CD4-positive, alpha-beta memory T cell (primary cell): Measurements from ENCODE around the gene PON1. TPM values are rescaled to one million over a fixed set of nuclear protein-coding genes. Genes with fewer than 3 reads are reported as not detected.

Experiments
- CTCF ChIA-PET: fragments of 350-600 bp; sonication (Branson Sonifier 250); formaldehyde crosslinking; loops from one replicate; lab custom pipeline; 2021; ENCODE audit warnings: inconsistent platforms; ENCODE audit not compliant: partially characterized antibody; lab: Charles Lee
- POLR2A ChIA-PET: fragments of 350-600 bp; sonication (Branson Sonifier 250); formaldehyde crosslinking; loops from one replicate; lab custom pipeline; 2021; ENCODE audit not compliant: partially characterized antibody; lab: Charles Lee
- DNase-seq, 5 donors: peaks; one replicate each; pipeline versions ENCODE4 v3.0.0 to v3.0.0-alpha.2; 2020 to 2022; ENCODE audit warnings: mixed read lengths in 1 of 5
- H3K27ac ChIP-seq: one replicate; pipeline ENCODE4 v1.7.0; 2013; ENCODE audit warnings: low read depth, low read length
- H3K27me3 ChIP-seq: 2 replicates; pipeline ENCODE4 v1.7.0; 2013; ENCODE audit warnings: mild to moderate bottlenecking, low read length, moderate library complexity; ENCODE audit not compliant: insufficient read depth
- H3K36me3 ChIP-seq: 2 replicates; pipeline ENCODE4 v1.7.0; 2013; ENCODE audit warnings: mild to moderate bottlenecking, low read length, moderate library complexity; ENCODE audit not compliant: insufficient read depth
- H3K4me1 ChIP-seq: 2 replicates; pipeline ENCODE4 v1.7.0; 2013; ENCODE audit warnings: mild to moderate bottlenecking, low read length, moderate library complexity; ENCODE audit not compliant: insufficient read depth
- H3K4me3 ChIP-seq, 2 donors: one replicate each; pipeline ENCODE4 v1.7.0; 2013; ENCODE audit warnings: low read length in 2 of 2, mild to moderate bottlenecking in 1 of 2
- H3K9me3 ChIP-seq, 2 donors: one replicate each; pipeline ENCODE4 v1.7.0; 2013; ENCODE audit warnings: low read length in 2 of 2, control low read depth in 1 of 2; ENCODE audit not compliant: control insufficient read depth in 1 of 2
- H3K27ac Mint-ChIP-seq, 7 donors: one replicate each; pipeline ENCODE4 v1.8.0; 2020 to 2021; ENCODE audit warnings: mixed read lengths in 7 of 7, mild to moderate bottlenecking in 6 of 7, inconsistent platforms in 3 of 7, moderate library complexity in 3 of 7
- H3K27me3 Mint-ChIP-seq, 2 donors: one replicate each; pipeline ENCODE4 v1.8.0; 2020 to 2021; ENCODE audit warnings: mixed read lengths in 2 of 2
- H3K36me3 Mint-ChIP-seq, 2 donors: one replicate each; pipeline ENCODE4 v1.8.0; 2020 to 2021; ENCODE audit warnings: mixed read lengths in 2 of 2, inconsistent platforms in 1 of 2, mild to moderate bottlenecking in 1 of 2
- H3K4me1 Mint-ChIP-seq, 4 donors: one replicate each; pipeline ENCODE4 v1.8.0; 2020 to 2021; ENCODE audit warnings: mixed read lengths in 4 of 4, mild to moderate bottlenecking in 1 of 4
- H3K4me3 Mint-ChIP-seq, 8 donors: one replicate each; pipeline ENCODE4 v1.8.0; 2020 to 2021; ENCODE audit warnings: mixed read lengths in 8 of 8, mild to moderate bottlenecking in 7 of 8, moderate library complexity in 6 of 8, inconsistent platforms in 3 of 8
- H3K9me3 Mint-ChIP-seq, 8 donors: one replicate each; pipeline ENCODE4 v1.8.0; 2020 to 2021; ENCODE audit warnings: mixed read lengths in 8 of 8, mild to moderate bottlenecking in 5 of 8, inconsistent platforms in 3 of 8, moderate library complexity in 1 of 8
- intact Hi-C: fragments of 100-400 bp; cut with micrococcal nuclease; formaldehyde crosslinking; loops from one replicate; pipeline ENCODE4 v1.15.1; 2023
- polyA plus RNA-seq, 2 donors: library from polyadenylated mRNA; unstranded; fragments of 300-500 nt; fragmentation: Illumina TruSeq; gene quantifications; one replicate each; pipeline ENCODE4 v1.2.3, GENCODE V29; 2021
- total RNA-seq, 2 experiments: library from RNA; stranded (reverse); gene quantifications; one replicate each; pipeline ENCODE4 v1.2.3, GENCODE V29; 2021

Gene PON1
- total and polyA plus RNA-seq, 4 experiments from 2014 or later = not detected

- H3K27ac Mint-ChIP-seq = no peak overlapping the region
- CTCF ChIA-PET = no interaction called here
Observed at GRCh38 chr7:95342029-95342428, 17.7 kb upstream of the PON1 start.

GRCh38 chr7:95340491-95340890, 16.2 kb upstream of the PON1 start:
- Histone ChIP-seq H3K4me3 (no peak overlapping the region), H3K27ac (no peak overlapping the region), H3K4me1 (no peaks in the 10 kb centered on the region), H3K9me3 (no peaks in the 10 kb centered on the region), H3K36me3 (no peaks in the 10 kb centered on the region), H3K27me3 (no peaks in the 10 kb centered on the region)
- CTCF ChIA-PET = no interaction called here
- POLR2A ChIA-PET = interaction anchor here (1.1 kb wide), 1 partner anchor 10 kb away, joined by 3 read pairs; no protein-coding TSS in a partner anchor
- intact Hi-C loops = no loop called here
- Mint-ChIP-seq H3K4me1 (no peaks in the 10 kb centered on the region), H3K27ac (no peak overlapping the region), H3K36me3 (no peaks in the 10 kb centered on the region), H3K4me3 (no peak overlapping the region), H3K27me3 (peaks cover 0 to 10% of the 10 kb centered on the region in 2 donors), H3K9me3 (peaks cover 0 to 2% (median 0%) of the 10 kb centered on the region in 8 donors)
- no peak for DNase-seq

More at GRCh38 chr7:95342029-95342428, 17.7 kb upstream of the PON1 start:
- no peak for DNase-seq
- H3K4me1 Mint-ChIP-seq = no peaks in the 10 kb centered on the region
- peaks cover 0 to 12% of the 10 kb centered on the region in 2 donors for H3K27me3 Mint-ChIP-seq
- no peak overlapping the region for H3K4me3 Mint-ChIP-seq
- H3K27ac ChIP-seq = no peak overlapping the region
- no peaks in the 10 kb centered on the region for H3K4me1 ChIP-seq
- no peak overlapping the region for H3K4me3 ChIP-seq
- H3K36me3 ChIP-seq = no peaks in the 10 kb centered on the region
- no peaks in the 10 kb centered on the region for H3K36me3 Mint-ChIP-seq
- no peaks in the 10 kb centered on the region for H3K9me3 ChIP-seq
- H3K9me3 Mint-ChIP-seq = peaks cover 0 to 2% (median 0%) of the 10 kb centered on the region in 8 donors
- no peaks in the 10 kb centered on the region for H3K27me3 ChIP-seq
- intact Hi-C loops = no loop called here
- POLR2A ChIA-PET = no interaction called here

DNA sequence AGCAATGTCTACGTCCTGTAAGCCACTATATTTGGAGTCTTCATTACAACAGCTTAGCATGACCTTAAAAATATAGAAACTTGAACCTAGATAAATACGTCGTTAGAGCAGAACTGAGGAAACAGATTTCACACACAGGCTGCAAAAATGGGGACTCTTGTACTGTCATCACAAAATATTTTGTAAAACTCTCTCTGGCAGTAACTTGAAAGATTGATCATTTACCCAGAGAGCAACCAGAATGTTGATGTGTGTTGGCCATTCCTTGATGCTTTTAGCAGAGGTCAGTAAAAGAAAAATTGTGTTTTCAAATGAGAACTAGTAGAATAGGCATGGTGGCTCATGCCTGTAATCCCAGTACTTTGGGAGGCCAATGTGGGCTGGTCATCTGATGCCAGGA, 14.5 kb upstream of the PON1 start:
- no peak overlapping the region for H3K4me3 ChIP-seq
- ChIA-PET POLR2A (no interaction called here), CTCF (no interaction called here)
- no peak overlapping the region for H3K27ac ChIP-seq
- H3K36me3 Mint-ChIP-seq = no peaks in the 10 kb centered on the region
- no peaks in the 10 kb centered on the region for H3K36me3 ChIP-seq
- peaks cover 0 to 2% (median 0%) of the 10 kb centered on the region in 8 donors for H3K9me3 Mint-ChIP-seq
- intact Hi-C loops = no loop called here
- peaks cover 0 to 1% (median 0%) of the 10 kb centered on the region in 4 donors for H3K4me1 Mint-ChIP-seq
- H3K27ac Mint-ChIP-seq = no peak overlapping the region
- DNase-seq = no peak
- H3K4me1 ChIP-seq = no peaks in the 10 kb centered on the region
- no peaks in the 10 kb centered on the region for H3K9me3 ChIP-seq
- no peaks in the 10 kb centered on the region for H3K27me3 ChIP-seq
- peaks cover 0 to 9% of the 10 kb centered on the region in 2 donors for H3K27me3 Mint-ChIP-seq
- no peak overlapping the region for H3K4me3 Mint-ChIP-seq

DNA sequence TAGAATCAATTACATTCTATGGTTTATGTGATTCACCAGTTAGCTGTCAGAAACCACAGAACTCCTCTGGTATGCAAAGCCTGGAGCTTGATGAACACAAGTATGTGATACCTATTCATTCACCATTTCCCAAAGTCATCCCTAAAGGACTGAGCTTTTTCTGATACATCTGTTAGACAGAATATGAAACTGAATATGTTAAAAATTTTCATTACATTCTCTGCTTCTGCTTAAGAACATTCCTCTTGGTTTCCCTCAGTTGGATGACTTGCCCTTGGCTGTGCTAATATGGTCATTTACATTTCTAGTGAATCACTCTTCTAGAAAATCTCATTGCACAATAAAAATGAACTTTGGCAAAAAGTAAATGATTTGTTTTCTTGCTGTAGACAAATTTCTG, 10.8 kb upstream of the PON1 start:
- H3K36me3 ChIP-seq = no peaks in the 10 kb centered on the region
- CTCF ChIA-PET = no interaction called here
- peaks cover 0 to 3% of the 10 kb centered on the region in 2 donors for H3K27me3 Mint-ChIP-seq
- H3K9me3 ChIP-seq = no peaks in the 10 kb centered on the region
- DNase-seq = no peak
- H3K27ac ChIP-seq = no peak overlapping the region
- no peaks in the 10 kb centered on the region for H3K9me3 Mint-ChIP-seq
- intact Hi-C loops = no loop called here
- POLR2A ChIA-PET = no interaction called here
- H3K27me3 ChIP-seq = no peaks in the 10 kb centered on the region
- H3K4me1 Mint-ChIP-seq = peaks cover 8 to 11% (median 9%) of the 10 kb centered on the region in 4 donors
- peaks cover 3% of the 10 kb centered on the region for H3K4me1 ChIP-seq
- H3K4me3 Mint-ChIP-seq = no peak overlapping the region
- H3K4me3 ChIP-seq = no peak overlapping the region
- no peak overlapping the region for H3K27ac Mint-ChIP-seq
- H3K36me3 Mint-ChIP-seq = no peaks in the 10 kb centered on the region

GRCh38 chr7:95334447-95334846, 10.1 kb upstream of the PON1 start:
- H3K27ac Mint-ChIP-seq = no peak overlapping the region
- DNase-seq = no peak
- H3K27me3 Mint-ChIP-seq = peaks cover 0 to 3% of the 10 kb centered on the region in 2 donors
- intact Hi-C loops = no loop called here
- H3K4me1 ChIP-seq = peaks cover 5% of the 10 kb centered on the region
- H3K36me3 ChIP-seq = no peaks in the 10 kb centered on the region
- H3K9me3 ChIP-seq = no peaks in the 10 kb centered on the region
- H3K4me3 ChIP-seq = no peak overlapping the region
- no peak overlapping the region for H3K4me3 Mint-ChIP-seq
- peaks cover 11 to 14% (median 11%) of the 10 kb centered on the region in 4 donors for H3K4me1 Mint-ChIP-seq
- no peak overlapping the region for H3K27ac ChIP-seq
- no peaks in the 10 kb centered on the region for H3K36me3 Mint-ChIP-seq
- ChIA-PET POLR2A (no interaction called here), CTCF (no interaction called here)
- no peaks in the 10 kb centered on the region for H3K27me3 ChIP-seq
- no peaks in the 10 kb centered on the region for H3K9me3 Mint-ChIP-seq

DNA sequence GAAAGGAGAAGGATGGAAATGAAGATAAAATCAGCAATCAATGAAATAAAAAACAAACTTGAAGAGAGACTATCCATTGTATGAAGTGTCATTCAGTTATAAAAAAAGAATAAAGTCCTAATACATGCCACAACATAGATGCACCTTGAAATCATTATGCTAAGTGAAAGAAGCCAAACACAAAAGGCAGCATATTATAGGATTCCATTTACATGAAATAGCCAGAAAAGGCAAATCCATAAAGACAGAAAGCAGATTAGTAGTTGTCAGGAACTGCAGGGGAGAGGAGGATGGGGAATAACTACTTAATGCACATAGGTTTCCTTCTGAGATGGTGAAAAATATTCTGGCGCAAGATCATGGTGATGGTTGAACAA, 6.6 kb upstream of the PON1 start:
- ChIA-PET CTCF (no interaction called here), POLR2A (interaction anchor here (0.9 kb wide), 1 partner anchor 10 kb away, joined by 3 read pairs; no protein-coding TSS in a partner anchor)
- Mint-ChIP-seq H3K4me1 (peaks cover 11 to 15% (median 13%) of the 10 kb centered on the region in 4 donors), H3K4me3 (peak overlapping the region; percentile 70 to 94 (median 80)), H3K9me3 (peaks cover 0 to 4% (median 0%) of the 10 kb centered on the region in 8 donors), H3K27ac (peak overlapping the region in 6 of 7 donors; percentile 37 to 81 (median 70)), H3K36me3 (no peaks in the 10 kb centered on the region), H3K27me3 (no peaks in the 10 kb centered on the region)
- H3K4me3 ChIP-seq = peak overlapping the region in 1 of 2 donors; percentile 49
- peaks cover 5% of the 10 kb centered on the region for H3K4me1 ChIP-seq
- peak overlapping the region; percentile 14 for H3K27ac ChIP-seq
- no peaks in the 10 kb centered on the region for H3K27me3 ChIP-seq
- intact Hi-C loops = no loop called here
- H3K36me3 ChIP-seq = no peaks in the 10 kb centered on the region
- DNase-seq = no peak
- no peaks in the 10 kb centered on the region for H3K9me3 ChIP-seq

DNA sequence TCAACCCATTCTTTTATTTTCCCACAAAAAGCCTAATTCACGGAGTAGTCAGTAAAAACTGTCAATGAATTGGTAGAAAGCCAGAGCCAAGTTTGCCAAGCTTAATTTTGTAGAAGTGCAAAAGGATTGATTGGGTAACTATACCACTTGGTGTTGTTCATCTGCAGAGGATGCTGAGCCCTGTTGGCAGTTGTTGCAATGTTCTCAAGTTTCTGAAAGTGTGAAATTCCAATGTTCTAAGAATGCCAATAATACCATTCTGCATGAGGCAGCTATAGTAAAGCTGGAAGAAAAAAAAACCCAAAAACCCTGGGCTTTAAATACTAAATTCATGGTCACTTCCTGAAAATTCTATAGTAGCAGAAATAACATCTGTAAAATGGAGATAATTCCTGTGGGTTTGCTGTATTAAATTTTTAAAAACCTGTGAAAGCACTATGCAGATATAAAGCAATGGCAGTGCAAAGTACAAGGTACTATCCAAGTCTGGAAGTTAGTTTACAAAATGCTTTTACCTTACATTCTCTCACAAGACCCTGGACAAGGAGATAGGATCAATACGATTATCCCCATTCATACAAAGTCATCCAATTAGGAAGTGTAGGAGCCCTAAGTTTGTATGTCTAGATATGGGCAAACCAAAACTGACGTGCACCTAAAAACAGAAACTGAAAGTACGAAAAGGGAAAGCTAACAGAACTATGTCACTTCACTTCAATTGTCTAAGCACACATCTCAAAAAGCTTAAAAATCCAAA, 6.0 kb upstream of the PON1 start:
- H3K27ac ChIP-seq = peak overlapping the region; percentile 14
- Mint-ChIP-seq H3K9me3 (peaks cover 0 to 4% (median 0%) of the 10 kb centered on the region in 8 donors), H3K36me3 (no peaks in the 10 kb centered on the region), H3K27ac (peak overlapping the region in 6 of 7 donors; percentile 37 to 81 (median 70)), H3K4me3 (peak overlapping the region; percentile 70 to 94 (median 80)), H3K4me1 (peaks cover 11 to 15% (median 13%) of the 10 kb centered on the region in 4 donors), H3K27me3 (peaks cover 1 to 2% of the 10 kb centered on the region in 2 donors)
- intact Hi-C loops = no loop called here
- peak in 4 of 5 donors; percentile 16 to 27 (median 20) for DNase-seq
- H3K4me1 ChIP-seq = peaks cover 5% of the 10 kb centered on the region
- H3K36me3 ChIP-seq = no peaks in the 10 kb centered on the region
- ChIA-PET POLR2A (interaction anchor here (0.9 kb wide), 1 partner anchor 10 kb away, joined by 3 read pairs; no protein-coding TSS in a partner anchor), CTCF (interaction anchor here (0.6 kb wide), 1 partner anchor 1849 kb away, joined by 4 read pairs; no protein-coding TSS in a partner anchor)
- H3K9me3 ChIP-seq = no peaks in the 10 kb centered on the region
- no peaks in the 10 kb centered on the region for H3K27me3 ChIP-seq
- peak overlapping the region; percentile 9 to 49 for H3K4me3 ChIP-seq
